ENCODE measurements around the gene TRPM5. TPM values are rescaled to one million over a fixed set of nuclear protein-coding genes. Genes with fewer than 3 reads are reported as not detected.

Gene TRPM5
- total and polyA plus RNA-seq, 2 of the 8 experiments (the other 6 are each of a cell fraction or from before 2014, with no cell fraction given): 0.02 TPM; not detected in 1

DNA sequence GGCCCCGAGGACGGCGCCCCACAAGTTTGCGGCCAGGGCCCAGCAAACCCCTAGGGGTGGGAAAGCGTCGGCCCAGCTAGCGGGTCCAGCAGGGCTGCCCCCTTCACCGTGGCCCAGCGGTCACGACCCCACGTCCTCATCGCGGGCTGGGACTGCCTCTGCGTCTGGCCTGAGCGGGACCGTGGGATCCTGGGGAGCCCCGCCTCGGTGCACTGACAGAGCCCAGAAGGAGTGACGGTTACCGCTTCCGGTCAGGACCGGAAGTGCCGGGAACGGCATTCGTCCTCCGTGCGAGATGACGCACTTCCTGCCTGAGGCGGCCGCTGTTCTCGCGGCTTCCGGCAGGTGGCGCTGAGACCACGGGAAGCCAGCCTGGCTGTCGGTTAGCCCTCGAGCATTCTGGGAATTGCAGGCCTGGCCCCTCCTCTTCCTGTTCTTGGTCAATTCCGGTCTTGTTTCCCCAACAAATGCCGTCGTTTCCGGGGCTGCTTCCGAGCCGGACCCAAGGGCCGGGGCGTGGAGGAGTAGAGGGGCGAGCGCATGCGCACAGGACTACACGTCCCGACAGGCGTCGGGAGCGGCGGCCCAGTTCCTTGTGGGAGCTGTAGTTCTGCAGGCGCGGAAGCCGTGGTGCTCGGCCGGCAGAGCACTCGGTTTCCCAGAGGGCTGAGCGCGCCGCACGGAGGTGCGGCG, 44.1 kb downstream of the TRPM5 start, which contains the start of gene TSSC4:
TSSC4 (plus strand) TSS at position 682 of the 693 bp plus-strand sequence. CDS start 1,884 bp downstream, outside the sequence.
- no peaks in the 10 kb centered on the region for H3K27me3 ChIP-seq (replicated peaks in 1 of 4; ENCODE audit: control insufficient read depth in 3 of 4, extremely low read depth in 1 of 4, insufficient read depth in 3 of 4, low read length in 3 of 4)
- H3K36me3 ChIP-seq (ENCODE audit: control insufficient read depth in 2 of 4, insufficient read depth in 4 of 4, low read length in 3 of 4): peaks cover 4 to 32% (median 10%) of the 10 kb centered on the region in 4 experiments; a peak in 5 of 8 replicates
- WGBS, 2 experiments (ENCODE audit: extremely low coverage in 1 of 2, insufficient coverage in 1 of 2, insufficient read length in 1 of 2, insufficient replicate concordance in 2 of 2, low coverage in 1 of 2, low lambda C conversion rate in 2 of 2, missing lambda C conversion rate in 1 of 2): 4% methylated on average over 58 of the region's 66 CpGs; no CpG with 5 or more reads in 1 of the 2 experiments
- H3K9ac ChIP-seq (replicated peaks in 1 of 4; ENCODE audit: extremely low read depth in 1 of 4, low read depth in 3 of 4, low read length in 3 of 4): peak within 1 kb of the TSS; percentile 85 to 93 (median 91)
- CTCF ChIA-PET (ENCODE audit: partially characterized antibody): interaction anchor here (0.8 to 14.1 kb wide), 13 partner anchors 10 to 131 kb away, joined by 4 to 196 read pairs (median 6); no protein-coding TSS in a partner anchor
- peaks cover 0 to 14% of the 10 kb centered on the region in 2 experiments; a peak in 3 of 4 replicates for H3K79me2 ChIP-seq (ENCODE audit: control insufficient read depth in 1 of 2, insufficient read depth in 2 of 2, low read length in 2 of 2)
- peak within 1 kb of the TSS; percentile 86 to 98 (median 97) for H3K4me3 ChIP-seq (ENCODE audit: extremely low read depth in 1 of 4, insufficient read depth in 2 of 4, low read depth in 3 of 4, low read length in 4 of 4)
- no peaks in the 10 kb centered on the region for H3K9me3 ChIP-seq (ENCODE audit: insufficient read depth in 2 of 2, low read depth in 1 of 2, low read length in 1 of 2)
- H3K23me2 ChIP-seq (ENCODE audit: low read depth, low read length): peaks cover 12% of the 10 kb centered on the region
- POLR2A ChIA-PET (ENCODE audit: partially characterized antibody): interaction anchor here (0.7 to 5.0 kb wide), 13 partner anchors 9 to 101 kb away, joined by 3 to 42 read pairs (median 4); partner anchors contain the start of gene CD81
- no peak within 1 kb of the TSS for H3K14ac ChIP-seq (ENCODE audit: insufficient read length)
- H2BK120ac ChIP-seq (replicated peaks; ENCODE audit: low read depth, low read length): no peak within 1 kb of the TSS
- peak within 1 kb of the TSS; percentile 78 for H3K18ac ChIP-seq (ENCODE audit: extremely low read depth, low read length)
- no peaks in the 10 kb centered on the region; the same call in 1 of the 2 replicates for H3K79me1 ChIP-seq (ENCODE audit: low read depth, low read length)
- H3K4ac ChIP-seq (replicated peaks; ENCODE audit: insufficient read length, low read depth, low read length): peak within 1 kb of the TSS; percentile 32
- peak within 1 kb of the TSS; percentile 62 for H4K5ac ChIP-seq (ENCODE audit: insufficient read length, low read depth, low read length)
- H2AFZ ChIP-seq (ENCODE audit: low read length): no peak within 1 kb of the TSS
- H4K91ac ChIP-seq (replicated peaks; ENCODE audit: insufficient read length, low read length): peak within 1 kb of the TSS; percentile 82
- peaks cover 0 to 17% (median 6%) of the 10 kb centered on the region in 4 experiments; a peak in 5 of 7 replicates for H3K4me1 ChIP-seq (replicated peaks in 1 of 4; ENCODE audit: control insufficient read depth in 3 of 4, insufficient read depth in 4 of 4, low read length in 3 of 4)
- peak; percentile 84 for FAIRE-seq
- peak within 1 kb of the TSS; percentile 71 for H2BK5ac ChIP-seq (ENCODE audit: low read depth, low read length)
- H2BK15ac ChIP-seq (ENCODE audit: low read length): no peak within 1 kb of the TSS
- H2BK12ac ChIP-seq (ENCODE audit: low read depth, low read length): no peak within 1 kb of the TSS
- peak; percentile 100 for DNase-seq (ENCODE audit: low read depth in 1 of 2, low spot score in 2 of 2)
- peaks cover 6 to 8% of the 10 kb centered on the region in 2 experiments for H4K20me1 ChIP-seq (replicated peaks in 1 of 2; ENCODE audit: control insufficient read depth in 1 of 2, insufficient read depth in 2 of 2, low read length in 2 of 2)
- H2AK5ac ChIP-seq (ENCODE audit: low read depth, low read length): 0 out of 2 replicates have a peak within 1 kb of the TSS, but pooled peaks have one; percentile 49
- H3K56ac ChIP-seq (replicated peaks; ENCODE audit: insufficient read length, low read depth, low read length): peak within 1 kb of the TSS; percentile 39
- H3K27ac ChIP-seq (ENCODE audit: low read depth, low read length): peak within 1 kb of the TSS; percentile 78
- H3K23ac ChIP-seq (ENCODE audit: insufficient read length): no peak within 1 kb of the TSS
- peak within 1 kb of the TSS; percentile 87 for H4K8ac ChIP-seq (ENCODE audit: extremely low read depth, insufficient read depth, low read length)
- H3K4me2 ChIP-seq (ENCODE audit: insufficient read depth in 1 of 2, low read depth in 2 of 2, low read length in 2 of 2): peak within 1 kb of the TSS; percentile 81 to 86
- H2BK20ac ChIP-seq (ENCODE audit: low read length): no peak within 1 kb of the TSS
- peak; percentile 67 for TF ChIP-seq PHF8 (conservative IDR thresholded peaks at IDR 0.05; ENCODE audit: low read depth, low read length)
- TF ChIP-seq CHD2 (IDR thresholded peaks at IDR 0.05; ENCODE audit: low read length): peak; percentile 61; the same call in 1 of the 2 replicates
- peak; percentile 84 for TF ChIP-seq SP1 (IDR thresholded peaks at IDR 0.05; ENCODE audit: low read depth, low read length)
- peak in 1 of 2 experiments; percentile 64; a peak in 1 of 4 replicates for TF ChIP-seq HDAC2 (IDR thresholded peaks at IDR 0.05; ENCODE audit: borderline replicate concordance in 1 of 2, low read depth in 2 of 2, low read length in 2 of 2)
- no peak for TF ChIP-seq KDM5A (IDR thresholded peaks at IDR 0.05; ENCODE audit: low read length)
- peak; percentile 33 for TF ChIP-seq ASH2L (IDR thresholded peaks at IDR 0.05; ENCODE audit: low read length)
- TF ChIP-seq SP4 (IDR thresholded peaks at IDR 0.05; ENCODE audit: low read length): 0 out of 2 replicates have a peak, but pooled peaks have one; percentile 85
- no peak for TF ChIP-seq RXRA (IDR thresholded peaks at IDR 0.05; ENCODE audit: insufficient read depth, low read depth, low read length)
- TF ChIP-seq POLR2A (IDR thresholded peaks at IDR 0.05; ENCODE audit: control extremely low read depth in 1 of 2, low read depth in 2 of 2, low read length in 2 of 2): peak in 1 of 2 experiments; percentile 61; a peak in 1 of 3 replicates
- peak; percentile 73 for TF ChIP-seq KDM4A (IDR thresholded peaks at IDR 0.05; ENCODE audit: low read depth, low read length, severe bottlenecking)
- TF ChIP-seq JUND (IDR thresholded peaks at IDR 0.05; ENCODE audit: low read length): peak; percentile 78

Data from H1 (cell line).